ENCODE results near the gene LSM7. TPM values are rescaled to one million over a fixed set of nuclear protein-coding genes. Genes with fewer than 3 reads are reported as not detected.

The LSM7 gene
- total RNA-seq, 1 donor from 2014 or later = 183 TPM

- no peak for DNase-seq (ENCODE audit: low spot score)
- Histone ChIP-seq H3K9me3 (ENCODE audit: low read depth) (no peaks in the 10 kb centered on the region), H3K9ac (no peak overlapping the region), H4K20me1 (ENCODE audit: low read depth) (peaks cover 37% of the 10 kb centered on the region), H3F3A (ENCODE audit: low read depth) (peaks cover 36% of the 10 kb centered on the region), H3K4me3 (no peak overlapping the region), H3K79me2 (ENCODE audit: low read depth) (peaks cover 45% of the 10 kb centered on the region), H3K27me3 (no peaks in the 10 kb centered on the region), H3K27ac (no peak overlapping the region), H3K4me2 (no peak overlapping the region), H2AFZ (replicated peaks) (no peak overlapping the region), H3K4me1 (peaks cover 3% of the 10 kb centered on the region), H3K36me3 (no peaks in the 10 kb centered on the region)
- no peak overlapping the region for H3K27ac Mint-ChIP-seq
- no peak overlapping the region for H3K4me3 Mint-ChIP-seq
- peaks cover 4% of the 10 kb centered on the region for H3K9me3 Mint-ChIP-seq
- peaks cover 25% of the 10 kb centered on the region for H3K4me1 Mint-ChIP-seq
- TF ChIP-seq EZH2phosphoT487 (IDR thresholded peaks at IDR 0.05) (no peak), EZH2 (IDR thresholded peaks at IDR 0.05) (no peak)
- H3K27me3 Mint-ChIP-seq (ENCODE audit: insufficient read depth, low read depth) = peaks cover 5% of the 10 kb centered on the region
- H3K36me3 Mint-ChIP-seq = peaks cover 6% of the 10 kb centered on the region
Measured at GRCh38 chr19:2338055-2338615, 9.7 kb upstream of the LSM7 start.

- DNase-seq (ENCODE audit: low spot score) = peak; percentile 83
Measured at GRCh38 chr19:2337329-2337707, 8.9 kb upstream of the LSM7 start.

GRCh38 chr19:2336528-2337328, 8.3 kb upstream of the LSM7 start:
- H3K9me3 Mint-ChIP-seq = peaks cover 4% of the 10 kb centered on the region

More at GRCh38 chr19:2337329-2337707, 8.9 kb upstream of the LSM7 start:
- Mint-ChIP-seq H3K9me3 (peaks cover 4% of the 10 kb centered on the region), H3K4me1 (peaks cover 26% of the 10 kb centered on the region), H3K4me3 (no peak overlapping the region), H3K27me3 (ENCODE audit: insufficient read depth, low read depth) (peaks cover 4% of the 10 kb centered on the region), H3K36me3 (peaks cover 6% of the 10 kb centered on the region), H3K27ac (no peak overlapping the region)
- no peak overlapping the region for H2AFZ ChIP-seq (replicated peaks)
- peaks cover 3% of the 10 kb centered on the region for H3K4me1 ChIP-seq
- TF ChIP-seq CTCF (IDR thresholded peaks at IDR 0.05) = peak; percentile 40
- no peak for TF ChIP-seq EZH2 (IDR thresholded peaks at IDR 0.05)
- H4K20me1 ChIP-seq (ENCODE audit: low read depth) = peaks cover 43% of the 10 kb centered on the region
- no peaks in the 10 kb centered on the region for H3K27me3 ChIP-seq
- H3K36me3 ChIP-seq = no peaks in the 10 kb centered on the region
- peak overlapping the region; percentile 78 for H3K27ac ChIP-seq
- H3K4me2 ChIP-seq = peak overlapping the region; percentile 4
- peaks cover 51% of the 10 kb centered on the region for H3K79me2 ChIP-seq (ENCODE audit: low read depth)
- peaks cover 36% of the 10 kb centered on the region for H3F3A ChIP-seq (ENCODE audit: low read depth)
- H3K9ac ChIP-seq = no peak overlapping the region
- no peaks in the 10 kb centered on the region for H3K9me3 ChIP-seq (ENCODE audit: low read depth)
- no peak overlapping the region for H3K4me3 ChIP-seq

More at GRCh38 chr19:2336528-2337328, 8.3 kb upstream of the LSM7 start:
- peaks cover 2% of the 10 kb centered on the region for H3K27me3 Mint-ChIP-seq (ENCODE audit: insufficient read depth, low read depth)
- peaks cover 29% of the 10 kb centered on the region for H3K4me1 Mint-ChIP-seq
- Histone ChIP-seq H3K27ac (peak overlapping the region; percentile 78), H3K9me3 (ENCODE audit: low read depth) (no peaks in the 10 kb centered on the region), H3K9ac (no peak overlapping the region), H2AFZ (replicated peaks) (no peak overlapping the region), H4K20me1 (ENCODE audit: low read depth) (peaks cover 49% of the 10 kb centered on the region), H3K27me3 (no peaks in the 10 kb centered on the region), H3K79me2 (ENCODE audit: low read depth) (peaks cover 57% of the 10 kb centered on the region), H3K36me3 (no peaks in the 10 kb centered on the region), H3K4me1 (peaks cover 9% of the 10 kb centered on the region), H3K4me3 (no peak overlapping the region), H3K4me2 (peak overlapping the region; percentile 4), H3F3A (ENCODE audit: low read depth) (peaks cover 40% of the 10 kb centered on the region)
- peaks cover 6% of the 10 kb centered on the region for H3K36me3 Mint-ChIP-seq
- peak overlapping the region; percentile 28 for H3K27ac Mint-ChIP-seq
- H3K4me3 Mint-ChIP-seq = peak overlapping the region; percentile 12
- no peak for DNase-seq (ENCODE audit: low spot score)
- TF ChIP-seq CTCF (IDR thresholded peaks at IDR 0.05) (no peak), EZH2phosphoT487 (IDR thresholded peaks at IDR 0.05) (no peak), EZH2 (IDR thresholded peaks at IDR 0.05) (no peak)
